ENCODE measurements around the gene TARDBP.

GRCh38 chr1:11013160-11013531 lies 692 bp downstream of the TARDBP start:
- TF ChIP-seq, protein P1, sequence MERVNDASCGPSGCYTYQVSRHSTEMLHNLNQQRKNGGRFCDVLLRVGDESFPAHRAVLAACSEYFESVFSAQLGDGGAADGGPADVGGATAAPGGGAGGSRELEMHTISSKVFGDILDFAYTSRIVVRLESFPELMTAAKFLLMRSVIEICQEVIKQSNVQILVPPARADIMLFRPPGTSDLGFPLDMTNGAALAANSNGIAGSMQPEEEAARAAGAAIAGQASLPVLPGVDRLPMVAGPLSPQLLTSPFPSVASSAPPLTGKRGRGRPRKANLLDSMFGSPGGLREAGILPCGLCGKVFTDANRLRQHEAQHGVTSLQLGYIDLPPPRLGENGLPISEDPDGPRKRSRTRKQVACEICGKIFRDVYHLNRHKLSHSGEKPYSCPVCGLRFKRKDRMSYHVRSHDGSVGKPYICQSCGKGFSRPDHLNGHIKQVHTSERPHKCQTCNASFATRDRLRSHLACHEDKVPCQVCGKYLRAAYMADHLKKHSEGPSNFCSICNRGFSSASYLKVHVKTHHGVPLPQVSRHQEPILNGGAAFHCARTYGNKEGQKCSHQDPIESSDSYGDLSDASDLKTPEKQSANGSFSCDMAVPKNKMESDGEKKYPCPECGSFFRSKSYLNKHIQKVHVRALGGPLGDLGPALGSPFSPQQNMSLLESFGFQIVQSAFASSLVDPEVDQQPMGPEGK (CRISPR knock-in tag; IDR thresholded peaks at IDR 0.05; ENCODE audit: borderline replicate concordance), result no peak
- TF ChIP-seq TOX (CRISPR knock-in tag; IDR thresholded peaks at IDR 0.05; ENCODE audit: borderline replicate concordance), result no peak
